HCT116 (cell line): ENCODE measurements around the gene SFT2D2. TPM values are rescaled to one million over a fixed set of nuclear protein-coding genes. Genes with fewer than 3 reads are reported as not detected.

ENCODE experiments used
- ATAC-seq: fragments of 200-7000 bp; cut with Tn5 transposase; 2 replicates; pipeline ENCODE4 v1.9.1; 2020; ENCODE audit warnings: mild to moderate bottlenecking, moderate library complexity
- BruUV-seq: library from RNA; stranded (reverse); fragments of 400-500 nt; replicated peaks from 2 replicates; lab custom pipeline; 2021; lab: Mats Ljungman, UMichigan
- CTCF ChIA-PET: fragments of 300-600 bp; sonication (Branson Sonifier 250); formaldehyde crosslinking; loops from one replicate; lab custom pipeline; 2021; ENCODE audit warnings: antibody characterized with exemption; lab: Charles Lee
- POLR2A ChIA-PET: fragments of 300-600, 350-600 bp; sonication (Branson Sonifier 250); formaldehyde crosslinking; loops from one replicate; lab custom pipeline; 2021; ENCODE audit warnings: antibody characterized with exemption; lab: Charles Lee
- RAD21 ChIA-PET, 2 experiments: fragments of 300-600 bp; sonication (Branson Sonifier 250); formaldehyde crosslinking; loops; one replicate each; lab custom pipeline; 2023; ENCODE audit warnings: low total read pairs in 2 of 2; ENCODE audit not compliant: uncharacterized antibody in 2 of 2, unreplicated experiment in 2 of 2, low non-redundant PET in 1 of 2; lab: Charles Lee
- DNase-seq: peaks from one replicate; pipeline ENCODE4 v3.0.0-alpha.2; 2010; ENCODE audit warnings: low read depth, low spot score
- H2AFZ ChIP-seq: fragments of 200-600 bp; shearing (Covaris generic), sonication (generic); 2 replicates; pipeline ENCODE4 v1.6.1; 2017; ENCODE audit warnings: low read depth, mixed run types, mixed read lengths, antibody characterized with exemption, low read length; ENCODE audit not compliant: poor library complexity, severe bottlenecking
- H3K27ac ChIP-seq: 2 replicates; pipeline ENCODE4 v1.5.1; 2012; ENCODE audit warnings: low read depth, low read length
- H3K27me3 ChIP-seq: fragments of 200-600 bp; sonication (generic); 2 replicates; pipeline ENCODE4 v1.6.1; 2016; ENCODE audit warnings: mixed run types, low read length, mixed read lengths; ENCODE audit not compliant: insufficient read depth
- H3K36me3 ChIP-seq, 2 experiments: fragments of 200-500 bp in 1 of 2; fragments of 200-600 bp in 1 of 2; sonication (Bioruptor generic) in 1 of 2; sonication (generic) in 1 of 2; 2 replicates each; pipeline versions ENCODE4 v1.5.1 to v1.6.1; 2014 to 2016; ENCODE audit warnings: low read length in 2 of 2, inconsistent platforms in 1 of 2, mixed read lengths in 1 of 2, mixed run types in 1 of 2; ENCODE audit not compliant: insufficient read depth in 2 of 2, control insufficient read depth in 1 of 2
- H3K4me1 ChIP-seq, 2 experiments: fragments of 200-600 bp in 1 of 2; sonication (generic) in 1 of 2; 2 replicates each; pipeline versions ENCODE4 v1.5.1 to v1.6.1; 2012 to 2017; ENCODE audit warnings: low read length in 2 of 2, inconsistent platforms in 1 of 2, mild to moderate bottlenecking in 1 of 2, mixed read lengths in 1 of 2, mixed run types in 1 of 2, moderate library complexity in 1 of 2; ENCODE audit not compliant: insufficient read depth in 2 of 2, control insufficient read depth in 1 of 2
- H3K4me2 ChIP-seq: fragments of 200-600 bp; sonication (generic); 2 replicates; pipeline ENCODE4 v1.6.1; 2017; ENCODE audit warnings: mixed run types, low read length, mixed read lengths
- H3K4me3 ChIP-seq, 2 experiments: fragments of 200-600 bp in 1 of 2; sonication (generic) in 1 of 2; replicated peaks in 1 of 2; 2 replicates each; pipeline ENCODE4 v1.5.1; 2011 to 2016; ENCODE audit warnings: low read length in 2 of 2, control low read depth in 1 of 2, low read depth in 1 of 2, mild to moderate bottlenecking in 1 of 2, mixed read lengths in 1 of 2, mixed run types in 1 of 2
- H3K79me2 ChIP-seq: fragments of 200-600 bp; sonication (generic); 2 replicates; pipeline ENCODE4 v1.6.1; 2017; ENCODE audit warnings: mild to moderate bottlenecking, mixed run types, low read length, moderate library complexity, mixed read lengths; ENCODE audit not compliant: insufficient read depth
- H3K9ac ChIP-seq: fragments of 200-600 bp; sonication (generic); 2 replicates; pipeline ENCODE4 v1.6.1; 2016; ENCODE audit warnings: low read length, mixed read lengths
- H3K9me2 ChIP-seq: fragments of 200-600 bp; sonication (generic), shearing (Covaris generic); 2 replicates; pipeline ENCODE4 v1.6.1; 2017; ENCODE audit warnings: mixed run types, mild to moderate bottlenecking, moderate library complexity; ENCODE audit not compliant: insufficient read depth
- H3K9me3 ChIP-seq, 2 experiments: fragments of 200-500 bp in 1 of 2; fragments of 200-600 bp in 1 of 2; sonication (Bioruptor generic) in 1 of 2; sonication (generic) in 1 of 2; 2 replicates each; pipeline ENCODE4 v1.6.1; 2014 to 2017; ENCODE audit warnings: low read length in 2 of 2, mixed read lengths in 2 of 2, inconsistent platforms in 1 of 2, low read depth in 1 of 2, mild to moderate bottlenecking in 1 of 2, mixed run types in 1 of 2, moderate library complexity in 1 of 2; ENCODE audit not compliant: control insufficient read depth in 1 of 2, insufficient read depth in 1 of 2
- H4K20me1 ChIP-seq: fragments of 200-600 bp; sonication (generic), shearing (Covaris generic); 2 replicates; pipeline ENCODE4 v1.6.1; 2017; ENCODE audit warnings: mixed run types, mild to moderate bottlenecking, moderate library complexity; ENCODE audit not compliant: insufficient read depth
- ATF3 ChIP-seq: IDR thresholded peaks from 2 replicates; pipeline ENCODE4 v1.6.1; 2012
- CEBPB ChIP-seq: IDR thresholded peaks from 2 replicates; pipeline ENCODE4 v1.6.1; 2012; ENCODE audit warnings: low read depth
- EGR1 ChIP-seq: IDR thresholded peaks from 2 replicates; pipeline ENCODE4 v1.6.1; 2012; ENCODE audit warnings: low read depth
- ELF1 ChIP-seq: IDR thresholded peaks from 2 replicates; pipeline ENCODE4 v1.6.1; 2012; ENCODE audit warnings: low read depth, borderline replicate concordance
- FOSL1 ChIP-seq: IDR thresholded peaks from 2 replicates; pipeline ENCODE4 v1.6.1; 2012; ENCODE audit warnings: low read depth
- POLR2AphosphoS5 ChIP-seq: IDR thresholded peaks from 2 replicates; pipeline ENCODE4 v1.6.1; 2011; ENCODE audit warnings: mild to moderate bottlenecking, low read depth, low read length, moderate library complexity
- RAD21 ChIP-seq: IDR thresholded peaks from 2 replicates; pipeline ENCODE4 v1.6.1; 2012; ENCODE audit warnings: low read depth, mild to moderate bottlenecking
- REST ChIP-seq: IDR thresholded peaks from 2 replicates; pipeline ENCODE4 v1.6.1; 2012; ENCODE audit warnings: low read depth
- YY1 ChIP-seq: IDR thresholded peaks from 2 replicates; pipeline ENCODE4 v1.6.1; 2011; ENCODE audit warnings: low read length, low read depth, moderate library complexity, mild to moderate bottlenecking; ENCODE audit not compliant: insufficient replicate concordance; ENCODE audit errors: extremely low read depth
- ZBTB33 ChIP-seq: IDR thresholded peaks from 2 replicates; pipeline ENCODE4 v1.6.1; 2011; ENCODE audit warnings: mild to moderate bottlenecking, low read length, moderate library complexity; ENCODE audit not compliant: insufficient replicate concordance; ENCODE audit errors: extremely low read depth
- ZNF274 ChIP-seq: fragments of 200-500 bp; sonication (Bioruptor generic); IDR thresholded peaks from 2 replicates; pipeline ENCODE4 v1.6.1; 2014; ENCODE audit warnings: mild to moderate bottlenecking, low read depth, low read length, inconsistent platforms
- intact Hi-C: fragments of 100-400 bp; cut with micrococcal nuclease; formaldehyde crosslinking; loops from 2 replicates; pipeline ENCODE4 v1.10.0; 2022
- total RNA-seq: library from RNA; stranded (reverse); gene quantifications from one replicate; pipeline ENCODE4 v1.2.1, GENCODE V29; 2021; ENCODE audit not compliant: unreplicated experiment
- TF ChIP-seq, protein P1 (sequence below), 3 experiments: fragments of 200-600 bp in 1 of 3; sonication (generic) in 1 of 3; IDR thresholded peaks in 2 of 3; conservative IDR thresholded peaks in 1 of 3; 2 replicates each; pipeline ENCODE4 v1.5.1; 2012 to 2017; ENCODE audit warnings: low read depth in 2 of 3, low read length in 2 of 3, antibody characterized with exemption in 1 of 3, borderline replicate concordance in 1 of 3, control low read depth in 1 of 3, mild to moderate bottlenecking in 1 of 3, mixed read lengths in 1 of 3, mixed run types in 1 of 3, moderate library complexity in 1 of 3; ENCODE audit not compliant: insufficient read depth in 1 of 3

Gene SFT2D2
- total RNA-seq, 1 experiment from 2014 or later, result 57.5 TPM

DNA sequence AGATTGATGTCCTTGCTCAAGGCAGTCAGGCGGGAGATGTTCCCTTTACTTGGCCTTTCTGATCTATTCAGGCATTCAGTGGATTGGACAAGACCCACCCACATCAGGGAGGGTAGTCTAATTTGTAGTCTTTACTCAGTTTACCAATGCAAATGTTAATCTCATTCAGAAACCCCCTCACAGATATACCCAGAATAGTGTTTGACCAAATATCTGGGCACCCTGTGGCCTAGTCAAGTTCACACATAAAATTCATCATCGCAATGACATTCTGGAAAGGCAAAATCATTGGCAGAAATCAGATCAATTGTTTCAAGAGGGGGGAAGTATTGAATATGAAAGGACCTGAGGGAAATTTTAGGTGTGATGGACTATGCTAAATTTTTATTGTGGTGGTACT, 12.5 kb upstream of the SFT2D2 start:
- ChIA-PET POLR2A (no interaction called here), CTCF (no interaction called here), RAD21 (no interaction called here)
- Histone ChIP-seq H3K9me3 (no peaks in the 10 kb centered on the region), H3K9ac (no peak overlapping the region), H3K79me2 (no peaks in the 10 kb centered on the region), H3K4me2 (no peak overlapping the region), H3K4me1 (no peaks in the 10 kb centered on the region), H3K4me3 (no peak overlapping the region), H3K9me2 (no peaks in the 10 kb centered on the region), H3K27ac (no peak overlapping the region), H3K27me3 (no peaks in the 10 kb centered on the region), H4K20me1 (no peaks in the 10 kb centered on the region), H3K36me3 (no peaks in the 10 kb centered on the region), H2AFZ (no peak overlapping the region)
- TF ChIP-seq ELF1, result no peak
- no peak for TF ChIP-seq CEBPB
- TF ChIP-seq ATF3, result no peak
- TF ChIP-seq REST, result no peak
- no peak for TF ChIP-seq EGR1
- TF ChIP-seq FOSL1, result no peak
- TF ChIP-seq POLR2AphosphoS5, result no peak
- no peak for TF ChIP-seq RAD21
- no peak for TF ChIP-seq YY1
- TF ChIP-seq ZNF274, result no peak
- TF ChIP-seq ZBTB33, result no peak
- TF ChIP-seq, protein P1, sequence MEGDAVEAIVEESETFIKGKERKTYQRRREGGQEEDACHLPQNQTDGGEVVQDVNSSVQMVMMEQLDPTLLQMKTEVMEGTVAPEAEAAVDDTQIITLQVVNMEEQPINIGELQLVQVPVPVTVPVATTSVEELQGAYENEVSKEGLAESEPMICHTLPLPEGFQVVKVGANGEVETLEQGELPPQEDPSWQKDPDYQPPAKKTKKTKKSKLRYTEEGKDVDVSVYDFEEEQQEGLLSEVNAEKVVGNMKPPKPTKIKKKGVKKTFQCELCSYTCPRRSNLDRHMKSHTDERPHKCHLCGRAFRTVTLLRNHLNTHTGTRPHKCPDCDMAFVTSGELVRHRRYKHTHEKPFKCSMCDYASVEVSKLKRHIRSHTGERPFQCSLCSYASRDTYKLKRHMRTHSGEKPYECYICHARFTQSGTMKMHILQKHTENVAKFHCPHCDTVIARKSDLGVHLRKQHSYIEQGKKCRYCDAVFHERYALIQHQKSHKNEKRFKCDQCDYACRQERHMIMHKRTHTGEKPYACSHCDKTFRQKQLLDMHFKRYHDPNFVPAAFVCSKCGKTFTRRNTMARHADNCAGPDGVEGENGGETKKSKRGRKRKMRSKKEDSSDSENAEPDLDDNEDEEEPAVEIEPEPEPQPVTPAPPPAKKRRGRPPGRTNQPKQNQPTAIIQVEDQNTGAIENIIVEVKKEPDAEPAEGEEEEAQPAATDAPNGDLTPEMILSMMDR (IDR thresholded peaks at IDR 0.05 in 2 of 3, conservative IDR thresholded peaks at IDR 0.05 in 1 of 3; ENCODE audit: borderline replicate concordance in 1 of 3, insufficient read depth in 1 of 3, low read depth in 2 of 3, low read length in 2 of 3), result no peak
- DNase-seq (no peak), ATAC-seq (no peak)
- intact Hi-C loops, result no loop called here
- BruUV-seq, result no TSS peak
